ENCODE results near the gene FAIM. TPM values are rescaled to one million over a fixed set of nuclear protein-coding genes. Genes with fewer than 3 reads are reported as not detected.
"Not testable (repeated sequence)": the region's sequence is repeated elsewhere in the genome, so short reads cannot be mapped to it uniquely, and the experiment has no call there.

FAIM gene
- total RNA-seq, 4 donors from 2014 or later, result 5.1 to 12.5 (median 7.1) TPM

DNA sequence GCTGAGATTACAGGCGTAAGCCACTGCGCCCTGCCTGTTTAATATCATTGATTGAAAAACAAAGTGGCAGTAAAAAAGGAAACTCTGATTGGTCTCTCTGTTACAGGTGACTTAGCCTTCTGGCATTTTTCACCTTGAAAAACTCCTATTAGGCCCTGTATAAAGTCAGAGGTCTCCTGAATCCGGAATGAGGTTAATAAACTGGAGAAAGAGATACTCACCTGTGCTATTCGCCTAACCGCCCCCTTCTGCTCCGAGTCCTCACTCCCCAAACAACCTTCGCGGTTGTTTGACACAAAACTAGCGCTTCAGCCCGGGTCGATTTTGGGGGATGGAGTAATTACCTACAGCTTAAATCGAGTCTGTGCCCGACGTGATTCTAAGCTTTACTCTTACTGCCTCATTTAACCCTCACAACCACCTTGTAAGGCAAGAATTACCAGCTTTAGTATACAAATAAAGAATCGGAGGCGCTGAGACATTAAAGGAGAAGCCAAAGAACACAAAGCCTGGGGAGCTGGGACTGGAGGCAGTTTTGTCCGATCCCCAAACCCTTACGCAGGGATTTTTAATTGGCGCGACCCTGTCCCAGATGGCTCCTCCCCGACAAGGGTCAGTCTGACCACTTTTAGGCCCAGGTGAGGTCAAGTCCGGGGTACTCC is 15.0 kb upstream of the FAIM start:
- H3K4me3 ChIP-seq (ENCODE audit: low read depth, poor library complexity, severe bottlenecking), result peak overlapping the region; percentile 45
- DNase-seq (ENCODE audit: low spot score in 2 of 2), result no peak
- 9 to 11% methylated on average over 22 of the region's 22 CpGs for WGBS, 2 donors
- TF ChIP-seq POLR2A (IDR thresholded peaks at IDR 0.05), result no peak
- TF ChIP-seq, protein P1, sequence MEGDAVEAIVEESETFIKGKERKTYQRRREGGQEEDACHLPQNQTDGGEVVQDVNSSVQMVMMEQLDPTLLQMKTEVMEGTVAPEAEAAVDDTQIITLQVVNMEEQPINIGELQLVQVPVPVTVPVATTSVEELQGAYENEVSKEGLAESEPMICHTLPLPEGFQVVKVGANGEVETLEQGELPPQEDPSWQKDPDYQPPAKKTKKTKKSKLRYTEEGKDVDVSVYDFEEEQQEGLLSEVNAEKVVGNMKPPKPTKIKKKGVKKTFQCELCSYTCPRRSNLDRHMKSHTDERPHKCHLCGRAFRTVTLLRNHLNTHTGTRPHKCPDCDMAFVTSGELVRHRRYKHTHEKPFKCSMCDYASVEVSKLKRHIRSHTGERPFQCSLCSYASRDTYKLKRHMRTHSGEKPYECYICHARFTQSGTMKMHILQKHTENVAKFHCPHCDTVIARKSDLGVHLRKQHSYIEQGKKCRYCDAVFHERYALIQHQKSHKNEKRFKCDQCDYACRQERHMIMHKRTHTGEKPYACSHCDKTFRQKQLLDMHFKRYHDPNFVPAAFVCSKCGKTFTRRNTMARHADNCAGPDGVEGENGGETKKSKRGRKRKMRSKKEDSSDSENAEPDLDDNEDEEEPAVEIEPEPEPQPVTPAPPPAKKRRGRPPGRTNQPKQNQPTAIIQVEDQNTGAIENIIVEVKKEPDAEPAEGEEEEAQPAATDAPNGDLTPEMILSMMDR (IDR thresholded peaks at IDR 0.05), result no peak
- intact Hi-C loops (cut with DNase I; ENCODE audit: low total_unique reads), result loop anchor here (1.0 to 10.0 kb wide), 3 partner anchors 176 to 409 kb away; partner anchors contain the start of gene ARMC8

DNA sequence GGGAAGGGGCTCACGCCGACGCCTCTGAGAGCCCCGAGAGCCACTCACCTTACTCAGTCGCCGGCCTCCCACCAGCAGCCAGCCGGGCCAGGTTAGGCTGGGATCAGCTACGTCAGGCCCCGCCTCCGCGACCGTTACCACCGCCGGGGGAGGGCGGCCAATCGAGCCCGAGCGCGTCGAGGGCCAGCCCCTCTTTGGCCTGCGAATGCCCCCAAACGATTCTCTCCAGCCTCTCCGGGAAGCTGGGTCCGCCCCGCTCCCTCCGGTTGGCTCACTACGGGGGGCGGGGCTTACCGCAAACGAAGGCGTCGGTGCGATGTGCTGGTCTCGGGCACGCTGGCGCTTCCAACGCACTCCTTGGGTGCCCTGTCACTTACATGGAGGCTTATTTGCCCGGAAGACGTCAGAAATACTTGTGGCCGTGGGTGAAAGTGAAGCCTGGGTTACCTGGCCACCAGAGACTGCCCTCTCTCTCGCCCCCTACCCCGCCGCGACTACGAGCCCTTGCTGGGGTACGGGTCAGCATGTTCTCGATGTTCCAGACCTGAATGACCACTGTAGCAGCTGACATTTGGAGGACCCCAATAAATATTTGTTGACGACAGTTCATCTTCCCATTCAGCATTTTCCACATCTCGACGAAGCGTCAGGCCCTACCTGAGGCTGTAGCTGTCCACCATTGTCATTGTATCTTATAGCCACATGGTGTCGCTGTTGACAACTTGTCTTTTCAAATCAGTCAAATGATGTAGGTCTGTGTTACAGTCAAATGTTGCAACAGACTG is 14.2 kb upstream of the FAIM start, which contains the start of gene CEP70:
CEP70 (minus strand) TSS at position 111 of the 785 bp plus-strand sequence. CDS start 21,333 bp downstream, outside the sequence.
- H3K4me3 ChIP-seq (ENCODE audit: low read depth, poor library complexity, severe bottlenecking), result peak within 1 kb of the TSS; percentile 45
- peak in 1 of 2 donors; percentile 22 for TF ChIP-seq POLR2A (IDR thresholded peaks at IDR 0.05)
- TF ChIP-seq, protein P1 (IDR thresholded peaks at IDR 0.05), result peak in 1 of 3 donors; percentile 88
- intact Hi-C loops (cut with DNase I; ENCODE audit: low total_unique reads), result loop anchor here (1.0 to 10.0 kb wide), 3 partner anchors 177 to 410 kb away; partner anchors contain the start of gene ARMC8
- DNase-seq (ENCODE audit: low spot score in 2 of 2), result peak; percentile 84 to 98
- WGBS, 2 donors, result 1% methylated on average over 50 to 52 of the region's 52 CpGs

DNA sequence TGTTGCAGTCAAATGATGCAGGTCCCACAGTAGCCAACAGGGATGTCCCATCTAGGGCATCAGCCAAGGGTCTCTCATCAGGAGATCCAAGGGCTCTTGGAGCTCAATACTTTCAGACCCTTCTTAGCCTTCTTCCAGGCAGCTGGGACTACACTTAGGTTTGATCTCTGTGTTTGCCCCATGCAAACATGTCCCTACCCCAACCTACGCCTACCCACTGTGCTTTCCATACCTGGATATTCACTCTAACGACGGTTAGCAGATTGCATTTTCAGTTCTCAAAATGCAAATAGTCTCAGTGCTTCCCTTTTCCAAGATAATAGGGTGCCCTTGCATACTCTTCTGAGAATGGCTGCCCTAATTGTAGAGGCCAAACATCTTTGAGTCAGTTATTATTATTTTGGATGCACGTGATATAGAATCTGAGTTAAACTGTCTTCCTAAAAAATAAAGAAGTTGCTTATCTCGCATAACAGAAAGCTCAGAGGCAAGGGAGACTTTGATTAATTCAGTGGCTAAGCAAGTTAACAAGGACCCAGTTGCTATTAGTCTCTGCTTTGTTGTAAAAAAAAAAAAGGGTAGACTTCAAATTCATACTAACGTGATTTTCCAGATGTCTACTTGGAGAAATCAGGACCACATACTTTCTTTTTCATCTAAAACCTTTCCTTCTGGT is 13.5 kb upstream of the FAIM start:
- TF ChIP-seq POLR2A (IDR thresholded peaks at IDR 0.05), result no peak
- TF ChIP-seq, protein P1 (IDR thresholded peaks at IDR 0.05), result no peak
- WGBS, 2 donors, result 46 to 54% methylated on average over 6 of the region's 6 CpGs
- intact Hi-C loops (cut with DNase I; ENCODE audit: low total_unique reads), result loop anchor here (1.0 to 10.0 kb wide), 3 partner anchors 178 to 410 kb away; partner anchors contain the start of gene ARMC8
- DNase-seq (ENCODE audit: low spot score in 2 of 2), result no peak
- H3K4me3 ChIP-seq (ENCODE audit: low read depth, poor library complexity, severe bottlenecking), result no peak overlapping the region

- 79 to 90% methylated on average over 6 of the region's 6 CpGs for WGBS, 2 donors
- DNase-seq (ENCODE audit: low spot score in 2 of 2); H3K4me3 ChIP-seq (ENCODE audit: low read depth, poor library complexity, severe bottlenecking): not testable (repeated sequence)
- intact Hi-C loops (cut with DNase I; ENCODE audit: low total_unique reads), result loop anchor here (10.0 kb wide), 1 partner anchor 413 kb away; the partner anchor contains the start of gene ARMC8
Measured at GRCh38 chr3:138597186-138597976, 11.2 kb upstream of the FAIM start.

DNA sequence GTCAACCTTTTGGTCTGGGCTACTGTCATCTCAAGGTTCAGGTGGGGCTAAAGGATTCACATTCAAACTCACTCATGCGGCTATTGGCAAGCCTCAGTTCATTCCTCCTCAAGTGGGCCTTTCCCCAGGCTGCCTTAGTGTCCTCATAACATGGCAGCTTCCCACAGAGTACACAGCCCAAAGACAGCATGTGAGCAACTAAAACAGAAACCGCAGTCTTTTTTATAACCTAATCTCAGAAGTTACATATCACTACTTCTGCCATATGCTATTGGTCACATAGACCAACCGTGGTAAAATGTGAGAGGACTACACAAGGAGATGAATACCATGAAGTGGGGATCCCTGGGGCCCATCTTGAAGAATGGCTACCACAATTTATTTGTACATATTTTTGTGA is 10.0 kb upstream of the FAIM start:
- 93 to 98% methylated on average over 3 of the region's 3 CpGs for WGBS, 2 donors
- H3K4me3 ChIP-seq (ENCODE audit: low read depth, poor library complexity, severe bottlenecking), result no peak overlapping the region
- TF ChIP-seq, protein P1 (IDR thresholded peaks at IDR 0.05), result no peak
- no peak for TF ChIP-seq POLR2A (IDR thresholded peaks at IDR 0.05)
- intact Hi-C loops (cut with DNase I; ENCODE audit: low total_unique reads), result loop anchor here (10.0 kb wide), 1 partner anchor 414 kb away; the partner anchor contains the start of gene ARMC8
- DNase-seq (ENCODE audit: low spot score in 2 of 2), result no peak
